Measurements from ENCODE around the gene SCIN.

DNA sequence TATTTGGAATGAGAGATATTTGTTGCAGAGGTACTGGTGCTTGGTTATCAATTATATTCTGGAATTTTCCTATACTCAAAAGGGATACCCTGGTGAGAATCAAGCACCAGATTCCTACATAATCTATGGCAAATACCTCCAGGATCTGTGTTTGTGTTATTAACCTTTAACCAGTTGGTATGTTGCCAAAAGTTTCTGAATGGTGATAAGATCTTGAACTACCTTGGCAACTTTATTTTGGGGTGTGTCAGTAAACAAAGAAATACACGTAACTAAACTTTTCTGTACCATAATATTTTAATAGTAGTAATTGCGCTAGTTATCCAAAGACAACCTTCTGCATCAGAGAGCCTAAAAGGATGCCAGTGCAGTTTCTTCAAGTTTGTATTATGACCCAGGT, 13.4 kb downstream of the SCIN start:
- TF ChIP-seq FOXP2 (optimal IDR thresholded peaks at IDR 0.05; ENCODE audit: borderline replicate concordance, extremely low read depth, extremely low read length, insufficient read depth): no peak
- TF ChIP-seq POLR2AphosphoS5 (IDR thresholded peaks at IDR 0.05; ENCODE audit: low read depth, low read length): no peak
- no peak for TF ChIP-seq TAF1 (IDR thresholded peaks at IDR 0.05; ENCODE audit: borderline replicate concordance, insufficient read depth, low read length)
